H7 (cell line): Measurements from ENCODE around the gene IWS1. TPM values are rescaled to one million over a fixed set of nuclear protein-coding genes. Genes with fewer than 3 reads are reported as not detected.
"Not testable (repeated sequence)": the region's sequence is repeated elsewhere in the genome, so short reads cannot be mapped to it uniquely, and the experiment has no call there.

Experiments
- DNase-seq: peaks from one replicate; pipeline ENCODE4 v3.0.0; 2012
- H3K27me3 ChIP-seq: 2 replicates; pipeline ENCODE4 v1.6.0; 2011; ENCODE audit warnings: mild to moderate bottlenecking, low read length; ENCODE audit not compliant: control insufficient read depth, insufficient read depth
- H3K36me3 ChIP-seq: replicated peaks from 2 replicates; pipeline ENCODE4 v1.5.1; 2011; ENCODE audit warnings: low read length; ENCODE audit not compliant: control insufficient read depth, insufficient read depth
- H3K4me3 ChIP-seq: 2 replicates; pipeline ENCODE4 v1.5.1; 2011; ENCODE audit warnings: low read depth, mild to moderate bottlenecking, control low read depth, low read length, moderate library complexity; ENCODE audit not compliant: insufficient read depth
- total RNA-seq: library from RNA; depleted of rRNA; stranded (reverse); fragments of >200 nt; shearing (Covaris generic); gene quantifications from 2 replicates; pipeline ENCODE4 v1.2.3, GENCODE V29; 2014

Gene IWS1
- total RNA-seq, 1 experiment from 2014 or later: 66.4 TPM

DNA sequence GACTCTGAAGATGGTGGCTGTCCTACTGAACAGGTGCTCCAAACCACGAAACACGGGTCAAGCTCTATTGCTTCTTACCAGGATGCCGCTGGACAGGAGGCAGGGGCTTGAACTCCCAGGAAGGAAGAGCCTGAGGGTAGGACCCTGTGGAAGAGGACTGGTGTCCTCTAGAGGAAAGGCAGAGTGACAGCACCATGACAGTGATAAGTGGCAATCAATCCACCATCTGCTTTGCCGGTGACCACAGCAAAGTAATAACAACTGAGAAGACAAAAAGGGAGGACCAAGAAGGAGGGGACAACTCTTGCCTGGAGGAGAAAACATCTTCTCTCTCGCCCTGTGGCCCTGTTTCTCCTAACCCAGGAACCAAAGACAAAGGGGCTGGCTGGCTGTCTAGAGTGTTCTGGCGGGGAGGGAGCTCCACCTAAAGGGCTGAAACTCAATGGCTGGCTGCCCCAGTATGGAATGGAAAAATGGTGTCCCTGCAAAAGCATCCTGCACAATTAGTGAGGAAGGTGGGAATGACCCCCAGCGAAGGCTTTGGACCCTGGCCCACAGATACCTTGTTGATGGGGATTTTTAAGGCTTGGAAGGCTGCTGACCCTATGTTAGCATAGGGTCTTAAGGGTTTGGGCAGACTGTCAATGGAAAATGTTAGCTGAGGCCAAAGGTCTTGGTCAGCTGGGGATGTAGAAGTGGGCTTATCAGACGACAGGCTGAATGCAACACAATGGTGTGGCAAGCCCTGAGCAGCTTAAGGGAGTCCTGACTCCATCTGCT lies 72.7 kb downstream of the IWS1 start:
- H3K27me3 ChIP-seq: no peaks in the 10 kb centered on the region
- no peaks in the 10 kb centered on the region for H3K36me3 ChIP-seq
- no peak overlapping the region for H3K4me3 ChIP-seq
- DNase-seq: peak; percentile 56

DNA sequence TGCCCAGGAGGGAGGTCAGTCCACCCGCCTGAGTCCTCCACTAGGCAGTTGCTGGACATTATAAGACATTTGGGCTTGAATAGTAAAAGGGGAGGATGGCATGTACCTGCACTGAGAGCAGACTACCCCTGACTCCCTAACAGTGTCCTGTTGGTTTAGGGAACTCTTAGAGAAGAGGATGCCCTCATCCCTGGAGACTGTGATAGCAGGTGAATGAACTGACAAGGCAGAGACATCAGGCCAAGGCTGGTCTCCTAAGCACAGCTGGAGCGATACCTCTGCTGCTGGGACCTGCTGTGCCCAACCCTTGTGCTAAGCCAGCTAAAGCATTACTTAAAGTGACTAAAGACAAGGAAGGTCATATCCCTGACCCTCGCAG lies 73.3 kb downstream of the IWS1 start:
- no peak for DNase-seq
- Histone ChIP-seq H3K4me3 (no peak overlapping the region), H3K36me3 (no peaks in the 10 kb centered on the region), H3K27me3 (no peaks in the 10 kb centered on the region)

DNA sequence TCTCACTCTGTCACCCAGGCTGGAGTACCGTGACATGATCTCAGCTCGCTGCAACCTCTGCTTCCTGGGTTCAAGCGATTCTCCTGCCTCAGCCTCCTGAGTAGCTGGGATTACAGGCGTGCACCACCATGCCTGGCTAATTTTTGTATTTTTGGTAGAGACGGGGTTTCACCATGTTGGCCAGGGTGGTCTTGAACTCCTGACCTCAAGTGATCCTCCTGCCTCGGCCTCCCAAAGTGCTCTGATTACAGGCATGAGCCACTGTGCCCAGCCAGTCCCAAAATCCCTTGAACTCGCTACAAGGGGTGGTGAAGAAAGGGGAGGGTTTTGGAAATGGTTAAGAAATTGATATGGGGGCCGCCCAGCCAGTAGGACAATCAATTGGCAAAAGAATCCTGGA lies 73.9 kb downstream of the IWS1 start:
- H3K4me3 ChIP-seq, H3K36me3 ChIP-seq, H3K27me3 ChIP-seq, DNase-seq: not testable (repeated sequence)

DNA sequence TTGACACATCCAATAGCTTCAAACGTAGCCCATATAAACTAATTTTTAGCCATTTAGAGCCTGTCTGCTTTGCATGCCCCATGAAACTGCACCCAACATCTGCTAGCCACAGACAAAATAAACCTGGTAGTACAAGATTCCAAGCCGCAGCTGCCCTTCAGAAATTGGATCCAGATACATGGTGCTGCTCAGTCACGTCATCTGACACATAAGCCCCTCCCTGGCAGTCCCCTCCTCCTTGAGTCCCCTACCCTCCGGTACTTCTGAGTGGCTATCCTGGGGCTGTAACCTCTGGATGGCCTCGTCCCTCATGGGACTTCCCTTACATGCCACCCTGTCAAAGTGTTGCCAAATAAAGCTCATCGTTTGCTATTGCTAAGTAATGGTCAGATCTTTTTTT lies 74.3 kb downstream of the IWS1 start:
- H3K4me3 ChIP-seq: no peak overlapping the region
- no peaks in the 10 kb centered on the region for H3K27me3 ChIP-seq
- DNase-seq: no peak
- no peaks in the 10 kb centered on the region for H3K36me3 ChIP-seq

DNA sequence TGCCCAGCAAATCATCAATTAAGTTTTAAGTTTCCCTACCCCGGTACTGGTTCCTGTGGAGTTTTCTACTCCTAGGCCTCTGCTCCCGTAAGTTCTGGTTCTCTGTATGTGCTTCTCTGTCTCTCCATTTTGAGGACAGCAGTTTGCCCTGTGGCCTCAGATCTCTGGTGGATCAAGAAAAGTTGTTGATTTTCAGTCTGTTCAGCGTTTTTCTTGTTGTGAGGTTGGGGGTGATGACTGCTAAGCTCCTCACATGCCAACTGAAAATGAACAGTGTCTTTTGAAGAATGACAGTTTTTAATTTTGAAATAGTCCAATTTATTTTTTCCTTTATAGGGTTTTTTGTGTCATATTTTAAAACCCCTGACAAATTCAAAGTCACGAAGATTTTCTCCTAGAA lies 76.4 kb downstream of the IWS1 start:
- DNase-seq: no peak
- Histone ChIP-seq H3K27me3 (no peaks in the 10 kb centered on the region), H3K36me3 (no peaks in the 10 kb centered on the region), H3K4me3 (no peak overlapping the region)

DNA sequence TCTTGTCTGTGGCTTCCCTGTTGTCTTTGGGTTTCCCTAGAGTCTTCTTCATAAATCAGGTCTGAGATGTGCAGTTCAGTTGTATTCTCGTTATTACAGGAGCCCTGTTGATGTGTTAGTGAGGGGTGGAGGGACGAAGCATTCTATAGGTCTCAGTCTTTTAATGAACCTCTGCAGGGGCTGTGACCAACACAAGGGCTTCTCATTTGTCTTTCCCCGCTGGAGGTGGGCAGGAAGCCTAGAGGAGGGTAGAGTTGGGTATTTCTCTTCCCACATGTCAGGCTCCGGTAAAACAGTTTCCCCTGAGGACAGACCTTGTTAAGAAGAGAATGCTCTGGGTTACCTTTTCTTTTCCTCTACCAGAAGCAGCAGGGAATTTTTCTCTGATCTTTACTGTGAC lies 76.9 kb downstream of the IWS1 start:
- Histone ChIP-seq H3K4me3 (no peak overlapping the region), H3K36me3 (no peaks in the 10 kb centered on the region), H3K27me3 (no peaks in the 10 kb centered on the region)
- no peak for DNase-seq

DNA sequence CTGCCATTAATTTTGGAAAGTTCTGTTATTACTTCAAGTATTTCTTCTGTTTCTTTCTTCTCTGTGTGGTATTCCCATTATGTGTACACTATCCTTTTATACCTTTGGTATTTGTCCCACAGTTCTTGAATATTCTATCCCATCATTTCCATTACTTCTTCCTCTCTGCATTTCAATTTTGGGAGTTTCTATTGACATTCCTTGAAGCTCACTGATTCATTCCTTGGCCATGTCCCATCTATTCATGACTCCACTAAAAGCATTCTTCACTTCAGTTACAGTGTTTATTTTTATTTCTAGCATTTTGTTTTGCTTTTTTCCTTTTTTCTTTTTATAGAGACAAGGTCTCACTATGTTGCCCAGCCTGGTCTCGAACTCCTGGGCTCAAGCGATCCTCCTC lies 77.8 kb downstream of the IWS1 start:
- H3K4me3 ChIP-seq: no peak overlapping the region
- no peak for DNase-seq
- no peaks in the 10 kb centered on the region for H3K27me3 ChIP-seq

DNA sequence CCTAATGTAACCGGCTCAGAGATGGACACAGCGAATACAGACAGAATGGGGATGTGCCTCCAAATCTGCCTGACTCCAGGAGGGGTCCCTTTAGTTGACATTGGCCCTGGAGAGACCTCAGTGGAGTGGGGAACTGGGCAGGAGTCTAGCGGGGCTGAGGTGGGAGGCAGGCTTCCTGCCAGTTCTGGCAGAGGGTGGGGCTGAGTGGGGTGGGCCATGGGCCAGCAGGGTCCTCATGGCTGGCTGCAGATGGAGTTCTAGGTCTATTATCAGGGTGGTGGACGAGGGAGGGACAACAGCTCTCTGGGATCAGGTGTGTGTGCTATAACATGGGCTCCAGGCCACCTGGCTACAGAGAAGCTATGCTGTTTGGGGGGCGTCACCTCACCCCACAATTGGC lies 86.9 kb downstream of the IWS1 start:
- Histone ChIP-seq H3K36me3 (no peaks in the 10 kb centered on the region), H3K4me3 (no peak overlapping the region), H3K27me3 (no peaks in the 10 kb centered on the region)
- DNase-seq: no peak

More for the DNA sequence above, 77.8 kb downstream of the IWS1 start:
- no peaks in the 10 kb centered on the region for H3K36me3 ChIP-seq

DNA sequence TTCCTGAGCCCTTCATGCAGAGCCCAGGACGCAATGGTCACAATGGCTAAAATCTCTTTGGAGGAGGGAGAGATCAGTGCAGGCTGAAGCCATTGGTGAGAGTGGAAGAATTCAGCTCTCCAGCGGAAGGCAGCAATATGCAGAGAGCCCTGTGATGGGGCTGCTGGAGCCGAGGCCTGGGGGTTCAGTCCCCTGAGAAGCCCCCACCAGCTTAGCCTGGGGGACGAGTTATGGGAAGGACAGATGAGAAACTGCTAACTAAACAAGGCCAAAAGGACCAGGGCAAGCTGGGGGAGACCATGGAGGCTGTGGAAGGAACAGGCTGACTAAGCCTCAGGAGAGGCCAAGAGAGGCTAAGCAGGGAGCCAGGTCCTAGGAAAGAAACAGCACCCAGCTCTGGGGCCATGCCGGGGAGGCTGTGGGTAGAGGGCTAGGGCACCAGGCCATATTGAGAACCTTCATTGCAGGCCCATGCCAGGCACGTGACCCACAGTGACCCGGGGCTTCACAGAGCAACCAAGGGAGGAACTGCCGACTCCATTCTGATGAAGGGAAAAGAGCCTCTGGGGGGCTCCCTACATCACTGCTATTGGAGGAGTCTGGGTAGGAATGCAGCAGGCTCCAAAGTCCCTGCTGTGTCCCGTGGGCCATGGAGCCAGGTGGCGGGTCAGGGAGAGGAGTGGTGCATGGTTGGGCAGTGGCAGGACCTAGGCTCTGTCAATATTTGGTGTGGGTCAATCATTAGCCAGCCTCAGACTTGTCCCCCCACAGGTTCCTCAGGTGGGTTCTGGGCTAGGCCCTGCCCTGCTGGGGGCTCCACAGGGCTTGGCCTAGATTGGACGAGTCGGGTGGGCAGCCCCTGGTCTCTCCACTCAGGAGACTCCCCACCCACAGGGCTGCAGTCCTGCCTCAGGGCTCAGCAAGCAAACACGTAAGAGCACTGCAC lies 88.2 kb downstream of the IWS1 start:
- no peak overlapping the region for H3K4me3 ChIP-seq
- peak; percentile 63 for DNase-seq
- no peaks in the 10 kb centered on the region for H3K27me3 ChIP-seq
- H3K36me3 ChIP-seq: no peaks in the 10 kb centered on the region

DNA sequence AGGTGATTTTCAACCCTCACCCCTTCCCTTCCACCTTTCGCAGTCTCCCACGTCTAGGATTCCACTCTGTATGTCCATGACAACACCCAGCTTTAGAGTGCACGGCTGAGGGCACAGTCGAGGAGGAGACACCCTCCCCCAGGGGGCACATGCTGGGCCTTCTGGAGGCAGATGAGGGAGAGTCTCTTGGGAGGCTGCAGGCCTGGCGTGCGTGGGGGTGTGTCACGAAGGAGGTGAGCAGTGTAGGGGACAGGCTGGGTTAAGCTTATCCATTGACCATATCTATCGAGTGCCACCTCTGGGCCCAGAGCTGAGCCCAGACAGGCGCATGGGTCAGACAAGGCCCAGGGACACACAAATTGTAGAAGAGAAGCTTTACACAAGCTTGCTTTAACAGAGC lies 89.2 kb downstream of the IWS1 start:
- Histone ChIP-seq H3K36me3 (no peaks in the 10 kb centered on the region), H3K4me3 (no peak overlapping the region)
- DNase-seq: no peak

DNA sequence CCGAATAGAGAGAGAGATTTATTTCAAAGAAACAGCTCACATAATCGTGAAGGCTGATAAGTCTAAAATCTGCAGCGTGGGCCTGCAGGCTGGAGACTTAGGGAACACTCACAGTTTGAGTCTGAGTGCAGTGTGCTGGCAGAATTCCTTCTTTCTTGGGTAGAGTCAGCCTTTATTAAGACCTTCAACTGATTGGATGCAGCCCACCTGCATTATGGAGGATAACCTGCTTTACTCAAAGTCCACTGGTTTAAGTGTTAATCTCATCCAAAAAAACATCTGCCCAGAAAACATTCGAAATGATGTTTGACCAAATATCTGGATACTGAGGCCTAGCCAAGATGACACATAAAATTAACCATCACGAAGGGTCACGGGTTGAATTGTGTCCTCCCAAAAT lies 91.8 kb downstream of the IWS1 start:
- DNase-seq: no peak
- Histone ChIP-seq H3K27me3 (no peaks in the 10 kb centered on the region), H3K36me3 (no peaks in the 10 kb centered on the region), H3K4me3 (no peak overlapping the region)

More for the DNA sequence above, 89.2 kb downstream of the IWS1 start:
- no peaks in the 10 kb centered on the region for H3K27me3 ChIP-seq

DNA sequence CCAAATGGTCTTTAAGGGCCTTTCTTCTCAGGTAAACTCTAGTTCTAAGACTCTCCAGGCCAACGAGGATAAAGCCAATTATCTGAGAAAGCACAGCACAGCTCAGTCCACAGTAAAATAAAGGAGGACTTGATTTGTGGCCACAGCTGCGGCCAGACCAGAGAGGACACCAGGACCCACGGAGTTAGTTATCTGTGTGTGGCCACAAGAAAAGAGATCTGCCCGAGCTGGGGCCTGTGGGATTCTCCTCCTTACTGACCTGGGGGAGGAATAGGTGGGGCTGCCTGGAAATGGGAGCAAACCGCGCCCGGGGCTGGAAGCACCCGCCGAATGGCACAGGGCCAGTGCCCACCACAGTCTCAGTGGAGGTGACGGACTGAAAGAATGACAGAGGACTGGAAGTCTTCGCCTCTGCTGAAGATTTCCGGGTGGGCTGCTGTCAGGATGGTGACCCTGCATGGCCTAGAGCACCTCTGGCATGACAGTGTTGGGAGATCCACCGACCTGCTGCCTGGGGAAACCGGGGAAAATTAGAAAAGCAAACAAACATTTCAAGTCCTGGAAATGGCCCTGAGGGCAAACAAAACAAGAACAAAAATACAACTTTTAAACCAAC lies 94.8 kb downstream of the IWS1 start:
- no peaks in the 10 kb centered on the region for H3K36me3 ChIP-seq

More for the DNA sequence above, 94.8 kb downstream of the IWS1 start:
- no peak overlapping the region for H3K4me3 ChIP-seq
- H3K27me3 ChIP-seq: no peaks in the 10 kb centered on the region
- DNase-seq: no peak
